ENCODE data around the gene PTRH1.

DNA sequence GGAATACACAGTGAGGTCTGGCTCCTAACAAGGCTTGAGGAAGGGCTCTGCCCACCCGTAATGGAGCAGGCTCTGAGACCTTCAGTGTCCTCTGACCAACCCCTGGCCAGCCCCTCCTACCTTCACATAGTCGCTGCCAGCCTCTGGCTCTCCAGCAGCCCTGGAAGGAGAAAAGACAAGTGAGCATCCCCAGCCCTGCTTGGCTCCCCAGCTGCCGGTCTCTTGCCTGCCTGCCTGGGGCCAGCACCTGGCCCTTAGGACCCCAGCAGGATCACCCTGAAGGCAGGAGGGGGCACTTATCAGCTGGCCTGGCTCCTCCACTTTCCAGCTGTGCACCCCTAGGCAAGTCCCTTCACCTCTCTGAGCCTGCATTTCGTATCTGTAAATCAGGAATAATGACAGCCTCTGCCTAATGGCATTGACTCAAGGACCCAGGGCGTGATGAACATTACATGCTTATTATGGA is 46.1 kb upstream of the PTRH1 start:
- TF ChIP-seq POLR2AphosphoS5 (IDR thresholded peaks at IDR 0.05; ENCODE audit: low read length) (no peak), JUNB (IDR thresholded peaks at IDR 0.05) (no peak), EP300 (IDR thresholded peaks at IDR 0.05; ENCODE audit: borderline replicate concordance in 1 of 2, control insufficient read depth in 1 of 2, low read depth in 2 of 2, low read length in 2 of 2) (no peak), NR2C2 (IDR thresholded peaks at IDR 0.05; ENCODE audit: borderline replicate concordance, control insufficient read depth, insufficient read length, low read depth) (no peak)
- TF ChIP-seq, protein P1, sequence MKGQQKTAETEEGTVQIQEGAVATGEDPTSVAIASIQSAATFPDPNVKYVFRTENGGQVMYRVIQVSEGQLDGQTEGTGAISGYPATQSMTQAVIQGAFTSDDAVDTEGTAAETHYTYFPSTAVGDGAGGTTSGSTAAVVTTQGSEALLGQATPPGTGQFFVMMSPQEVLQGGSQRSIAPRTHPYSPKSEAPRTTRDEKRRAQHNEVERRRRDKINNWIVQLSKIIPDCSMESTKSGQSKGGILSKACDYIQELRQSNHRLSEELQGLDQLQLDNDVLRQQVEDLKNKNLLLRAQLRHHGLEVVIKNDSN (IDR thresholded peaks at IDR 0.05; ENCODE audit: borderline replicate concordance, extremely low read length, insufficient read depth, low read depth, low read length), result no peak

All from GM12878 (cell line).